Stomach smooth muscle (tissue), 2 donors: ENCODE measurements around the gene ADM2.
"Not testable (repeated sequence)": the region's sequence is repeated elsewhere in the genome, so short reads cannot be mapped to it uniquely, and the experiment has no call there.

Experiments used
- H3K27ac ChIP-seq: one replicate; pipeline ENCODE4 v1.7.0; 2013; ENCODE audit warnings: mild to moderate bottlenecking, low read length, inconsistent platforms
- H3K27me3 ChIP-seq, 2 donors: one replicate each; pipeline ENCODE4 v1.7.0; 2013; ENCODE audit warnings: low read length in 2 of 2; ENCODE audit not compliant: insufficient read depth in 2 of 2, control insufficient read depth in 1 of 2
- H3K36me3 ChIP-seq, 2 donors: one replicate each; pipeline ENCODE4 v1.7.0; 2013; ENCODE audit warnings: low read length in 2 of 2; ENCODE audit not compliant: control insufficient read depth in 2 of 2, insufficient read depth in 2 of 2
- H3K4me1 ChIP-seq: one replicate; pipeline ENCODE4 v1.7.0; 2013; ENCODE audit warnings: low read length; ENCODE audit not compliant: control insufficient read depth, insufficient read depth
- H3K4me3 ChIP-seq, 2 donors: one replicate each; pipeline ENCODE4 v1.7.0; 2013; ENCODE audit warnings: low read length in 2 of 2
- H3K9ac ChIP-seq, 2 donors: one replicate each; pipeline ENCODE4 v1.7.0; 2013; ENCODE audit warnings: low read length in 2 of 2, mild to moderate bottlenecking in 1 of 2
- H3K9me3 ChIP-seq, 2 donors: one replicate each; pipeline ENCODE4 v1.7.0; 2013; ENCODE audit warnings: low read length in 2 of 2; ENCODE audit not compliant: control insufficient read depth in 2 of 2
- donor health status: healthy.
- donor health status: Pancreatic carcinoma.

ADM2 gene

DNA sequence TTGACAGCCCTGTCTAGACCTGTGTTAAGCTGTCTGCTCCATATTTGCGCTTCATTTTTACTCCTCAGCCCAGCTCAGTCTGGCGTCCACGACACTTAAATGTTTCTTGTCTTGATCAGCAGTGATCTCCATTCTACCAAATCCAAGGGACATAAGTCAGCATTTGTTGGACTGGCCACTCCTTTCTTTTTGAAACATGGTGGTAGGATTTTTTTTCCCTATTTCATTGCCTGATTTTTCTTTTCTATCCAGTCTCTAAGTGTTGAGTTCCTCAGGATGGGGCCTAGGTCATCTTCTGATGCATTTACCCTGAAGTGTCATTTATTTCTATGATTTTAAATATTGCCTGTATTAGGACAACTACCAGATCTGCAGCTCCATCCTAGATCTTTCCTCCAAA is 27.6 kb downstream of the ADM2 start:
- H3K27ac ChIP-seq: peak overlapping the region; percentile 85
- H3K4me1 ChIP-seq: peaks cover 26% of the 10 kb centered on the region
- no peaks in the 10 kb centered on the region for H3K9me3 ChIP-seq
- H3K9ac ChIP-seq: peak overlapping the region; percentile 14 to 65
- no peaks in the 10 kb centered on the region for H3K27me3 ChIP-seq
- H3K4me3 ChIP-seq: peak overlapping the region; percentile 87 to 93
- peaks cover 9 to 16% of the 10 kb centered on the region in 2 donors for H3K36me3 ChIP-seq

DNA sequence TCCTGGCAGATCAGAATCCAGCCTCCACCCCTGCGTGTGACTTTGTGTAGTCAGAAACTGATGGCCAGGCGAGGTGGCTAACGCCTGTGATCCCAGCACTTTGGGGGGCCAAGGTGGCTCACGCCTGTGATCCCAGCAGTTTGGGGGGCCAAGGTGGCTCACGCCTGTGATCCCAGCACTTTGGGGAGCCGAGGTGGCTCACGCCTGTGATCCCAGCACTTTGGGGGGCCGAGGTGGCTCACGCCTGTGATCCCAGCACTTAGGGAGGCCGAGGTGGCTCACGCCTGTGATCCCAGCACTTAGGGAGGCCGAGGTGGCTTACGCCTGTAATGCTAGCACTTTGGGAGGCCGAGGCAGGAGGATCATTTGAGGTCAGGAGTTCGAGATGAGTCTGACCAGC is 31.8 kb downstream of the ADM2 start:
- Histone ChIP-seq H3K27ac (no peak overlapping the region), H3K4me3 (no peak overlapping the region), H3K4me1 (peaks cover 8% of the 10 kb centered on the region), H3K9me3 (no peaks in the 10 kb centered on the region), H3K36me3 (peaks cover 11 to 26% of the 10 kb centered on the region in 2 donors), H3K27me3 (no peaks in the 10 kb centered on the region), H3K9ac (no peak overlapping the region)

DNA sequence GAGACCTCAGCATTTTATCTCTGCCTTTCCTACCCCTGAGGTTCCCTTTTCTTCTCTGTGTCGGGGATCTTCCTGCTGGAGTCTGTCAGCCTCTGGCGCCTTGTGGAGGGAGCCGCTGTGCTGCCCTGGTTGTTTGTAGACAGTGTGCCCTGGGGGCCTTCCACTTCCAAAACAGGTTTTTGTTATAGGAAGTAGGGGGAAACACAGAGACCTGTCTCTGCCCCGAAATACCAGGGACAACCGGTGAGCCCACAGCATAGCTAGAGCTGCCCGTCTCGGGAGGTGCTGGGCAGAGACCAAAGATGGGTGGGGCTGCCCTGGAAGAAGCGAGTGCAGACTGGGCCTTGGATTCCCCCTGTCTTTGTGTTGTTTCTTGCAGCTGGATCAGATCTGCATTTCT is 34.7 kb downstream of the ADM2 start:
- H3K36me3 ChIP-seq: peaks cover 23 to 43% of the 10 kb centered on the region in 2 donors

DNA sequence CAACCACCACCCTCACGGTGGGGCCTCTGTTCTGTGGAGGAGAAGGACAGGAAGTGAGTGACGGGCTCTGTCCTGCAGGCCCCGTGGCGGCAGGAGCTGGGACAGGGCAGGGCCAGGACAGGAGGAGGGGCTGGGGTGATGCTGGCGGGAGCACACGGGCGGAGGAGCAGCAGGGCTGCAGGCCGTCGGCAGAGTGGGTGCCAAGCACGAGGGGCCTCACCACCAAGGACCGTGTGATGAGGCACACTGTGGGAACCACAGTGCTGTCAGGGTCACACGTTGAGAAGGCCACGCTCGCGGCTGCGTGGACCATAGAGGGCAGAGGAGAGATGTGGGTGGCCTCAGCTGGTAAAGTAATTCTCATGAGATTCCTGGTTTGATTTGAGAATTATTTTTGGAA is 35.5 kb downstream of the ADM2 start:
- peaks cover 30 to 49% of the 10 kb centered on the region in 2 donors for H3K36me3 ChIP-seq
- no peak overlapping the region for H3K9ac ChIP-seq
- no peaks in the 10 kb centered on the region for H3K27me3 ChIP-seq
- H3K4me3 ChIP-seq: no peak overlapping the region
- no peak overlapping the region for H3K27ac ChIP-seq
- no peaks in the 10 kb centered on the region for H3K4me1 ChIP-seq
- H3K9me3 ChIP-seq: no peaks in the 10 kb centered on the region

More for the DNA sequence above, 34.7 kb downstream of the ADM2 start:
- Histone ChIP-seq H3K27ac (no peak overlapping the region), H3K27me3 (no peaks in the 10 kb centered on the region), H3K4me1 (no peaks in the 10 kb centered on the region), H3K9ac (no peak overlapping the region), H3K9me3 (no peaks in the 10 kb centered on the region), H3K4me3 (no peak overlapping the region)

DNA sequence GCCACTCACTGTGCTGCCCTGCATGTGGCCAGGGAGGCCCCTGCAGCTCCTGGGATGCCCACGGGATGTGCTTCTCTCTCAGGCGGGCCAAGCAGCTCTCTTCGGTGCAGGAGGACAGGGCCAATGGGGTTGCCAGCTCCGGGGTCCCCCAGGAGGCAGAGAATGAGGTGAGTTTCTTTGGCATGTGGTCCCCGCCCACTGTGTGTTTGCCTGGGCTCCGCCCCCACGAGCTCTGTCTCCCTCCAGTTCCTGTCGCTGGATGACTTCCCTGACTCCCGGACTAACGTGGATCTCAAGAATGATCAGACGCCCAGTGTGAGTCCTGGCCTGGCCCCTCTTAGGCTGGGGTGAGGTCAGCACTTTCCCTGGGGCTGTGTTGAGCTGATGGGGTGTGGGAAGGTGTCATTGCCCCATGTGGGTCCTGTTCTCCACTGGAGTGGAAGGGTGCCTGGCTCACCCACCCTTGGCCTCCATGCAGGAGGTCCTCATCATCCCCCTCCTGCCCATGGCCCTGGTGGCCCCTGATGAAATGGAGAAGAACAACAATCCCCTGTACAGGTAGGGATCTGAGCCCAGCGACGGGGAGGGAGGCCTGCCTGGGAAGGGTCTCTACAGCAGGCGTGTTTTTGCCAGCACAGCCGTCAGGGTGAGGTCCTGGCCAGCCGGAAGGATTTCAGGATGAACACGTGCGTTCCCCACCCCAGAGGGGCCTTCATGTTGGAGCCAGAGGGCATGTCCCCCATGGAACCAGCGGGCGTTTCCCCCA is 36.3 kb downstream of the ADM2 start:
- Histone ChIP-seq H3K36me3 (peaks cover 35 to 48% of the 10 kb centered on the region in 2 donors), H3K27ac (no peak overlapping the region), H3K4me1 (no peaks in the 10 kb centered on the region), H3K9ac (no peak overlapping the region), H3K27me3 (no peaks in the 10 kb centered on the region), H3K4me3 (no peak overlapping the region), H3K9me3 (no peaks in the 10 kb centered on the region)

DNA sequence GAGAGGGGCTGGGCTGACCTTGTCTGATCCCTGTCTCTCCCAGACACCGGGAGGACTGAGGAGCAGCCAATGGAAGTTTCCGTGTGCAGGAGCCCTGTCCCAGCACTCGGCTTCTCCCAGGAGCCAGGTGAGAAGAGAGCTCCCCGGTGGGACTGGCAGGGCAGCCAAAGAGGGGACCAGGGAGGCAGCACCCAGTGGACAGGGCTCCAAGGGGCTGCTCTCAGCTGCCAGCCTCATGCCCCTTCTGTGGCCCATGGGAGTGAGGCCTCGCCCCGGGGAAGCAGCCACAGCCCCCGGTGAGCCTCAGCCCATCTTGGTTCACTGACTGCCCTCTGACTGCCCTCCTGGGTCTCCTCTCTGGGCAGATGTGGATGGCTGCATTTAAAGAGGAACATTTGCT is 37.3 kb downstream of the ADM2 start:
- peaks cover 37 to 54% of the 10 kb centered on the region in 2 donors for H3K36me3 ChIP-seq
- no peak overlapping the region for H3K27ac ChIP-seq
- H3K9ac ChIP-seq: no peak overlapping the region

DNA sequence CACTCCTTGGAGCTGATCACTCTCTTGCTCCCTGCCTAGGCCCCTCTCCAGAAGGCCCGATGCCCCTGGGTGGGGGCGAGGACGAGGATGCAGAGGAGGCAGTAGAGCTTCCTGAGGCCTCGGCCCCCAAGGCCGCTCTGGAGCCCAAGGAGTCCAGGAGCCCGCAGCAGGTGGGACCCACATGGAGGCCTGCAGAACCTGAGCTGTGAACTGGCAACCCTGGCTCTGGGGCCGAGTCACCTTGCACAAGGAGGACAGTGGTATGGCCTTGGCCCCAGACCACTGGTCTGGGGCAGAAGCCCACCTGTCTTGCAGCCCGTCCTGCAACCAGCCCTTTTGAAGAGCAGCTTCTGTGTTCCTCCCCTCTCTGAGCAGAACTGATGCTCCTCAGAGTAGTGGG is 37.8 kb downstream of the ADM2 start:
- H3K4me1 ChIP-seq: peaks cover 7% of the 10 kb centered on the region
- peaks cover 37 to 56% of the 10 kb centered on the region in 2 donors for H3K36me3 ChIP-seq
- H3K9ac ChIP-seq: no peak overlapping the region
- H3K27ac ChIP-seq: no peak overlapping the region
- no peaks in the 10 kb centered on the region for H3K27me3 ChIP-seq
- no peak overlapping the region for H3K4me3 ChIP-seq
- no peaks in the 10 kb centered on the region for H3K9me3 ChIP-seq

More for the DNA sequence above, 37.3 kb downstream of the ADM2 start:
- Histone ChIP-seq H3K27me3 (no peaks in the 10 kb centered on the region), H3K4me1 (peaks cover 1% of the 10 kb centered on the region), H3K4me3 (no peak overlapping the region), H3K9me3 (no peaks in the 10 kb centered on the region)

DNA sequence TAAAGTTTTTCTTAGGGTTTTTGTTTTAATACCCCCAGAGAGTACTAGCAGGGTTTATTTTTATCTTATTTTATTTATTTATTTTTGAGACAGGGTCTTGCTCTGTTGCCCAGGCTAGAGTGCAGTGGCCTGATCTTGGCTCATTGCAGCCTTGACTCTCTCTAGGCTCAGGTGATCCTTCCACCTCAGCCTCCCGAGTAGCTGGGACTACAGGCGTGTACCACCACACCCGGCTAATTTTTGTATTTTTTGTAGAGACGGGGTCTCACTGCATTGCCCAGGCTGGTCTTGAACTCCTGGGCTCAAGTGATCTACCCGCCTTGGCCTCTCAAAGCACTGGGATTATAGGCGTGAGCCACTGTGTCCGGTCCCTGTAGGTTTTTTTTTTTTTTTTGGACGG is 38.8 kb downstream of the ADM2 start:
- H3K4me3 ChIP-seq, H3K9ac ChIP-seq, H3K27ac ChIP-seq, H3K27me3 ChIP-seq, H3K9me3 ChIP-seq: not testable (repeated sequence)
- peaks cover 37 to 54% of the 10 kb centered on the region in 2 donors for H3K36me3 ChIP-seq
- H3K4me1 ChIP-seq: peaks cover 17% of the 10 kb centered on the region

DNA sequence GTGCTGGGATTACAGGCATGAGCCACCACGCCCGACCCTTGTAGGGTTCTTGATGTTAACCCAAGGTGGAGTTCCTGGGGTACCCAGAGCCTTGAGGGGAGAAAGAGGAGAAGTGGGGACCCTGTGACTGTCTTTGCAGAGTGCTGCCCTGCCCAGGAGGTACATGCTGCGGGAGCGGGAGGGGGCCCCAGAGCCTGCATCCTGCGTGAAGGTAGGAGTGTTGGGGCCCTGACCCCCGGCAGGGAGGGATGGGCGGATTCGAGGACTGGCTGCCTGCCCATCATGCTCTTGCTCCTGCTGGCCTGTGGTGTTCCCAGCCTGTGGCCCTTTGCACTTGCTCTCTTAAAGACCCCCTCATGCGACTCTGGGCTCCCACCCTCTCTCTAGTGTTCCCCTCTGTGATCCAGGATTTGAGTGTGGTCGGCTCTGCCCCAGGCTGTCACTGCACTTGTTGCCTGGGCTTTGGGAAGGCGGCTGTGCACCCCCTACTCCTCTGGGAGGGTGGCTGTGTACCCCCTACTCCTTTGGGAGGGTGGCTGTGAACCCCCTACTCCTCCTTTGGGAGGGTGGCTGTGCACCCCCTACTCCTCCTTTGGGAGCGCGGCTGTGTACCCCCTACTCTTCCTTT is 39.6 kb downstream of the ADM2 start:
- Histone ChIP-seq H3K9ac (no peak overlapping the region), H3K9me3 (no peaks in the 10 kb centered on the region), H3K36me3 (peaks cover 37 to 52% of the 10 kb centered on the region in 2 donors), H3K27ac (no peak overlapping the region), H3K27me3 (no peaks in the 10 kb centered on the region), H3K4me1 (peaks cover 19% of the 10 kb centered on the region), H3K4me3 (no peak overlapping the region)

DNA sequence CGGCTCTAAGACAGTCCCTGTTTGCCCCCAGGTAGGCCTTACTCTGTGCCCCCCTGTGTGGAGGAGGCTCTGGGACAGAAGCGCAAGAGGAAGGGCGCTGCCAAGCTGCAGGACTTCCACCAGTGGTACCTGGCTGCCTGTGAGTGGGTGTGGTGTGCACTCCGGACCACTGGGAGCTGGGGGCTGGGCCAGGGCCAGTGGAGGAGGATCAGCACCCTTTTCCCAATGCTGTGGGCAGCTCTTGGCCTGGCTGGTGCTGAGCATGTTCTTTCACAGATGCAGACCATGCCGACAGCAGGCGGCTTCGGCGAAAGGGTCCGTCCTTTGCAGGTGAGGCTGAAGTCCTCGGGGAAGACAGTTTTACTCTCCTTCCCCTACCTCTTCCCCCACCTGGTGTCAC is 40.4 kb downstream of the ADM2 start:
- H3K9ac ChIP-seq: no peak overlapping the region
- H3K27ac ChIP-seq: no peak overlapping the region
- H3K4me1 ChIP-seq: peaks cover 25% of the 10 kb centered on the region
- H3K9me3 ChIP-seq: no peaks in the 10 kb centered on the region
- no peaks in the 10 kb centered on the region for H3K27me3 ChIP-seq
- H3K4me3 ChIP-seq: no peak overlapping the region
- peaks cover 34 to 46% of the 10 kb centered on the region in 2 donors for H3K36me3 ChIP-seq
